Osteocyte (in vitro differentiated cells): ENCODE measurements around the gene TRAPPC3L. TPM values are rescaled to one million over a fixed set of nuclear protein-coding genes. Genes with fewer than 3 reads are reported as not detected.

Experiments used
- DNase-seq: peaks from one replicate; pipeline ENCODE4 v3.0.0; 2021; ENCODE audit warnings: mixed read lengths; ENCODE audit not compliant: unreplicated experiment; ENCODE audit errors: extremely low spot score
- H3K27ac Mint-ChIP-seq: one replicate; pipeline ENCODE4 v1.8.0; 2021; ENCODE audit warnings: mild to moderate bottlenecking, mixed read lengths; ENCODE audit not compliant: unreplicated experiment
- H3K27me3 Mint-ChIP-seq: one replicate; pipeline ENCODE4 v1.8.0; 2021; ENCODE audit warnings: mixed read lengths; ENCODE audit not compliant: unreplicated experiment
- H3K36me3 Mint-ChIP-seq: one replicate; pipeline ENCODE4 v1.8.0; 2021; ENCODE audit warnings: mixed read lengths; ENCODE audit not compliant: unreplicated experiment
- H3K4me1 Mint-ChIP-seq: one replicate; pipeline ENCODE4 v1.8.0; 2021; ENCODE audit warnings: mixed read lengths; ENCODE audit not compliant: unreplicated experiment
- H3K4me3 Mint-ChIP-seq: one replicate; pipeline ENCODE4 v1.8.0; 2021; ENCODE audit warnings: mild to moderate bottlenecking, moderate library complexity, mixed read lengths; ENCODE audit not compliant: unreplicated experiment
- H3K9me3 Mint-ChIP-seq: one replicate; pipeline ENCODE4 v1.8.0; 2021; ENCODE audit warnings: mixed read lengths; ENCODE audit not compliant: unreplicated experiment
- CTCF ChIP-seq: fragments of 200-600 bp; sonication (generic); IDR thresholded peaks from 2 replicates; pipeline ENCODE4 v1.5.0; 2021; ENCODE audit warnings: antibody characterized with exemption, mild to moderate bottlenecking, moderate library complexity
- total RNA-seq: library from RNA; stranded (reverse); gene quantifications from 2 replicates; pipeline ENCODE4 v1.2.1, GENCODE V29; 2021

TRAPPC3L gene
- total RNA-seq, 1 donor from 2014 or later = not detected

DNA sequence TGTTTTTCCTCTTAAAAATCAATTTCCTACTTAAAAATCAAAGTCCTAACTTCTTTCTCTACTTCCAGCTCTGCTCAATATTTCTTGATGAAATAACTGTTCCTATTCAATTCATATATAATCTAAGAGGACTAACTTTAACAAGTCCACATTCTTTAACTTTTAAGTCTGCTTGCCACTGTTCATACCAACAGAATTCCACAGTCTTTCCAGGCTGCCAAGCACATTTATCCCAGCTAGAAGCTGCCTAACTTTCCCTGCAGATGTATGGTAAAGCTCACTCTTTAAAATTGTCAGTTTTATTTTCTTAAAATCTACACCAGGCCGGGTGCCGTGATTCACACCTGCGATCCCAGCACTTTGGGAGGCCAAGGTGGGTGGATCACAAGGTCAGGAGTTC, 72.8 kb downstream of the TRAPPC3L start:
- Mint-ChIP-seq H3K27ac (no peak overlapping the region), H3K36me3 (no peaks in the 10 kb centered on the region), H3K27me3 (no peaks in the 10 kb centered on the region), H3K4me3 (no peak overlapping the region), H3K9me3 (peaks cover 3% of the 10 kb centered on the region), H3K4me1 (peaks cover 9% of the 10 kb centered on the region)
- no peak for DNase-seq
- TF ChIP-seq CTCF = no peak

GRCh38 chr6:116471531-116471930, 74.0 kb downstream of the TRAPPC3L start:
- Mint-ChIP-seq H3K4me1 (peaks cover 7% of the 10 kb centered on the region), H3K27me3 (no peaks in the 10 kb centered on the region), H3K36me3 (no peaks in the 10 kb centered on the region), H3K9me3 (peaks cover 3% of the 10 kb centered on the region), H3K27ac (no peak overlapping the region), H3K4me3 (no peak overlapping the region)
- no peak for TF ChIP-seq CTCF
- no peak for DNase-seq

GRCh38 chr6:116468293-116468692, 77.2 kb downstream of the TRAPPC3L start:
- no peak for DNase-seq
- Mint-ChIP-seq H3K4me3 (no peak overlapping the region), H3K9me3 (peaks cover 3% of the 10 kb centered on the region), H3K27me3 (peaks cover 6% of the 10 kb centered on the region), H3K4me1 (peaks cover 5% of the 10 kb centered on the region), H3K36me3 (no peaks in the 10 kb centered on the region), H3K27ac (no peak overlapping the region)
- no peak for TF ChIP-seq CTCF

DNA sequence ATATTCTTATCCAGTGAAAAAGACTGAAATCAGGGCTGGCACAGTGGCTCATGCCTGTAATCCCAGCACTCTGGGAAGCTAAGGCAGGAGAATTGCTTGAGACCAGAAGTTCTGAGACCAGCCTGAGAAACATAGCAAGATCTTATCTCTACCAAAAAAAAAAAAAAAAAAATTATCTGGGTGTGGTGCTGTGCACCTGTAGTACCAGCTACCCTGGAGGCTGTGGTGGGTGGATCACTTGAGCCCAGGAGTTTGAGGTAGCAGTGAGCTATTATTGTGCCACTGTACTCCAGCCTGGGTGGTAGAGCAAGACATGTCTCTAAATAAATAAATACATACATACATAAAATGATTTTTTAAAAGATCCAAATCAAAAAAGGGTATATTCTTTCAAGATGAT, 78.0 kb downstream of the TRAPPC3L start:
- Mint-ChIP-seq H3K36me3 (no peaks in the 10 kb centered on the region), H3K4me1 (peaks cover 6% of the 10 kb centered on the region), H3K27me3 (peaks cover 6% of the 10 kb centered on the region), H3K9me3 (peaks cover 3% of the 10 kb centered on the region), H3K27ac (no peak overlapping the region), H3K4me3 (no peak overlapping the region)
- no peak for DNase-seq
- no peak for TF ChIP-seq CTCF

DNA sequence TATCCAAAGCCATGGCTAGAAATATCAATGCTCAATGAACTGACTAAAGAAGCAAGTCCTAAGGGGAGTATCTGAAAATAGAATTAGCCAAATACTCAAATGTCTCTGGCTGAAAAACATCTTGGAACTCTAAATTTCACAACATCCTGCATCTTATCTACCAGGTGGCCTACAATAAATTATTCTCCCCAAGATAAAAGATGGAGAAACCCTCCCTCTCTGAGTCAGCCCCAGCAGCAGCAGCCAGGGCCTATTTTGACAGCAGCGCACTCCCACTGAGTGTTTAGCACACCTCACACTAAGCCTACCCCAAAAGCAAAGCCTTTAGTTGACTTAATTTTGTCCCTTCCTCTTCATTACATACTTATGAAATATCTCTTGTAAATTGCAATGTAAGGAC, 78.4 kb downstream of the TRAPPC3L start:
- peaks cover 6% of the 10 kb centered on the region for H3K27me3 Mint-ChIP-seq
- no peak overlapping the region for H3K27ac Mint-ChIP-seq
- peaks cover 6% of the 10 kb centered on the region for H3K4me1 Mint-ChIP-seq
- DNase-seq = no peak
- no peak for TF ChIP-seq CTCF
- H3K9me3 Mint-ChIP-seq = peaks cover 3% of the 10 kb centered on the region
- no peaks in the 10 kb centered on the region for H3K36me3 Mint-ChIP-seq
- no peak overlapping the region for H3K4me3 Mint-ChIP-seq
